IPS DF 19.7 (cell line): Measurements from ENCODE around the gene CNTN5.

Experiments used
- DNase-seq: peaks from one replicate; pipeline ENCODE4 v3.0.0-alpha.2; 2013; ENCODE audit warnings: low read depth, low spot score

Gene CNTN5

DNA sequence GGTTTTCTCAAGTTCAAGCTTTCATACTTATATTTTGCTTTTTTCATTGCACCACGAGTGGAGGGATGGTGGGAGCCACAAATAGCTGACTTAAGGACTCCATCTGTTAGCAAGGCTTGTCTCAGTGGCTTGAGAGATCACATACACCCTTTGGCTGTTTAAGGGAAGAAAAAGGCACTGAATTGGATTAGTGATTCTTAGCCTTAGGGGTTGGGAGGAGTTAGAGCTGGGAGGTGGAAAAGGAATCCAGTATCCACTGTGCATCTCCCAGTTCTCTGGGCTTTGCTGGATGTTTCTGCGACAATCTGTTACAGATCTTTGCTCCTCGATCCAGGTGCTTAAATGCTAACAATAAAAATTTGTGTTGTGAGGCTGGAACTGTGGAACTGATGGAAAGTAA is 593.6 kb downstream of the CNTN5 start:
- no peak for DNase-seq

GRCh38 chr11:99630629-99631028 is 609.9 kb downstream of the CNTN5 start:
- no peak for DNase-seq

GRCh38 chr11:99631618-99632017 is 610.9 kb downstream of the CNTN5 start:
- DNase-seq, result no peak

GRCh38 chr11:99632969-99633368 is 612.2 kb downstream of the CNTN5 start:
- DNase-seq, result no peak

GRCh38 chr11:99634581-99634980 is 613.8 kb downstream of the CNTN5 start:
- no peak for DNase-seq

- no peak for DNase-seq
Observed at GRCh38 chr11:99638073-99638553, 617.4 kb downstream of the CNTN5 start.

- DNase-seq, result no peak
Observed at GRCh38 chr11:99640671-99641070, 619.9 kb downstream of the CNTN5 start.

- no peak for DNase-seq
Observed at GRCh38 chr11:99645934-99646333, 625.2 kb downstream of the CNTN5 start.

DNA sequence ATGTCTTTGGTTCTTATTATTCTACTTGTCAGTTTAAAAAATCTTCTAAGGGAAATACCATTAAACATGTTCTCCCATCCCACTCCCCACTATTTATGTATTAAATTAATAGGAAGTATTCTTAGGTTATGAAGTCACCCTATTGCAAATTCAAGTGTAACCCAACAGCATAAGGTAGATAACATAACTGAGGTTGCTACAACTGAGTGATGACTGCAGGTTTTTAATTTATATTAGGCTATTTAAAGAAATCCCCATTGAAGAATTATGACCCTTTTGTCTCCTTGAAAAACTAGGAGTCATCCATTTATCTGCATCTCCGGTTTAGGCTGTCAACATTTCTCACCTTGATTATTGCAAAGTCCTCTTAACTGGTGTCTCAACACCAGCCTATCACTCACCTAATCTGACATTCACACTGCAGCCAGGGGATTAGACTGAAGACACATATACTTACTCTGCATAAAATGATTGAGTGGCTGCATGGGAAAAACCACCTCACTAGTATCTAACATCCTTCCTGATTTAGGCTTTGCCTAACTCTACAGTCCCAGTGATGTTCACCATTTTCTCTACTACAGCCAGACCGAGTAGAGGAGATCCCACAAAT is 649.4 kb downstream of the CNTN5 start:
- DNase-seq, result no peak

DNA sequence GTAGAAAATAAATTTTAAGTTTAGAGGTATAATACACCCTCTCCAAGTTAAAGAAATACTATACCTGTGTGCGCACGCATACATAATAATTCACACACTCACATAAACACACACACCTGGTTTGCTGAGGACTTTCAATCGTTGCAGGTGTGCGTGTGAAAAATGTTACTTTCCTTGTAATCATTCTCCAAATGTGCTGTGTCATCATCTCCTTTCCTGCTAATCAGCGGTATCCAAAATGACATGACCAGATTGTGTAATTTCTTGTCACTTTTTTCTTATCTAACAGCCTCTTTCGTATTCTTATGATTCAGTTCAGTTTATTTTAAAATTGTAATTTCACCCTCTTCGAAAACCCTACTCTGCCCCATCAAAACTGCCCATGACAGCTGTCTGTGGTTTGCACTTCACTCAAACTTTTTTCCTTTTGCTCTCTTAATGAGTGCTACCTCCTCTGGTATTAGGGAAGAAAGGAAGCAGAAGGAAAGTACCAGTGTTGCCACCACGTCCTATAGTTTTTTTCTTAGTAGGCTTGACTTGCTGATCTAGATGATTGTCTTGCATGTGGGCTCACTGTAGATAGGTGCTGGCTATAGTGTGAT is 651.2 kb downstream of the CNTN5 start:
- DNase-seq, result no peak

GRCh38 chr11:99676292-99676691 is 655.5 kb downstream of the CNTN5 start:
- no peak for DNase-seq

DNA sequence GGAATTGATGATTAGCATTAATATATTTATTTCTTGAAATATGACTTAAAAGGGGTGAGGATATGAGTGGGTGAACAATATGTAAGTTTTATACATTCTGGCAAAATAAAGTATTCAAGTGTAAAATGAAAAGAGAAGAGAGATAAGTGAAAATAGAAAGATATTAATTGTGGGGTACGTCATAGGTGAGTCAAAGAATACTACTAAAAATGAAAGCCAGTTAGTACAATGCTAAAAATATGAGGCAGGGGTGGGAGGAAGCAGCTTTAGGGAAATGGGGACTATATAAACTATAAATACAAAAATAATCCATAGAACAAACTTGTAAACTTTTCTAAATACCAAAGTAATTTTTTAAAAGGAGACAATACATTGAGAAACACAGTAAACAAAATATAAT is 661.4 kb downstream of the CNTN5 start:
- DNase-seq, result no peak

- no peak for DNase-seq
Observed at GRCh38 chr11:99682646-99683045, 661.9 kb downstream of the CNTN5 start.

- DNase-seq, result no peak
Observed at GRCh38 chr11:99683933-99684332, 663.2 kb downstream of the CNTN5 start.

DNA sequence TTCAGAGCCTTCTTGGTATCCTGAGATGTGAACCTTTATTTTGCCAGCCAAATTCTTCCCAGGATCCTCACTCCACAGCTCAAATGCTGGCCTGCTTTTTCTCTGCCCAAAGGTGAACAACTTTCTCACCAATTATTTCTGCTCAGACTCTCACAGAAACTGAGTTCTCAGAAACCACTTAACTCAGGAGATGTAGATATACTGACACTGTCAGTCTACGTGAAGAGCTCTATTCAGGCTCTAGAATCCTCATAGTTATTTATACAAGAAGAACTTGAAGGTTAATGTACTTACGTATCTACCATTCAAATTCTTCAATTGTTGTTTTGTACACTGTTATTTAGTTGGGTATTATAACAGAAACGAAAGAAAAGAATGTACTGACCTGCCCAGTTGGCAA is 666.1 kb downstream of the CNTN5 start:
- no peak for DNase-seq

GRCh38 chr11:99687320-99687719 is 666.6 kb downstream of the CNTN5 start:
- no peak for DNase-seq

DNA sequence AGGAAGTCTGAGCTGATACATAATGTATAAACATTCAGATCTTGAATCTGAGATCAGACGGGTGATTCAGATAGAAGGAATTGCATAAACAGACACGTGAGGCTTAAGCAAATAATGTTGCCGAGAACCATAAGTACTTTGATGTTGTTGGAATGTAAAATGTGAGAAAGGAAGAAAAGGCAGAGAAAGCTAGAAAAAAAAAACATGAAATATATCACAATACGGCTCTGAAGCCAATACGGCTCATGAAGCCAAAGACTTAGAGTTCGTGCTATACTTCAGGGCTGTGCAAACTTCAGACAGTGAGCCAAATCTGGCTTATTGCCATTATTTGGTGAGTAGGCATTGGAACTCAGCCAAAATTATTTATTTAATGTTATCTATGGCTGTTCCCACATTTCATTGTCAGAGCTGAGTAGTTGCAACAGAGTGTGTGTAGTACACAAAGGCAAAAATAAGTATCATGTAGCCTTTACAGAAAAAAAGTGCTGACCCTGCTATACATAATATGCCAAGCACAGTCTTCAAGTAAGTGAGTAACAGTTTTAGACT is 673.3 kb downstream of the CNTN5 start:
- no peak for DNase-seq

DNA sequence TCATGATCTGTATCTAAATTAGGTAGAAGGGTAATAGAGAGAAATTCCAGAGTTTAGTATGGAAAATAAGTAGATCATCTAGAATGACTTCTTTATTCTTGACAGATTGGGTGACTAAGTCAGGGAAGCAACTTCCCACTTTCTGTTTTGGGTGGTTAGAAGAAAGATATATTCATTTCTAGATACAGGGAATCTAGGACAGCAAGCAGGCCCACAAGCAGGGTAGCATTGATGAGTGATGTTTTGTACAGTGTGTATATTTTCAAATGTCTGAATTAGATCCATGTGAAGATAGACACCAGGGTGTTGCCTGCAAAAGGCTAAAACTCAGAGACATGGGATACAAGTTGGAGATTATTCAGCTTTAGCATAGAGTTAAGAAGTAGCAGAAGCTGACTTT is 674.4 kb downstream of the CNTN5 start:
- DNase-seq, result no peak

- no peak for DNase-seq
Observed at GRCh38 chr11:99706848-99707247, 686.1 kb downstream of the CNTN5 start.

GRCh38 chr11:99708928-99709672 is 688.4 kb downstream of the CNTN5 start:
- no peak for DNase-seq

GRCh38 chr11:99716302-99716701 is 695.6 kb downstream of the CNTN5 start:
- DNase-seq, result no peak

DNA sequence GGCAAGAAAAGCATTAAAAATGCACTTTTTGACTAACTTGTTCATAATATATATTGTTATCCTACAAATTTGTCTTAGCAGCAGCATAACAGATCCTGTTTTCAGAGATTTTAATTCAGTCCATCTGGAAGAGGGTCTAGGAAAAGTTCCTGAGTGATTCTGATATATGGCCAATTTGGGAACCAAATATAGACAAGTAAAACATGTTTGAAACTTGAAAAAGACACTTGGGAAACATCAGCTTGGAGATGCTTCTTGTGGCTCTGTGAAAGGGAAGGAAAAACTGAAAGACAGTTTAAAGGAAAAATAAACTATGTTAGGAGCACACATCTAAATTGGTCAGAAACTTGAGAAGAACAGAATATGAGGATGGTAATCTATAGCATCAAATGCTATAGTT is 697.5 kb downstream of the CNTN5 start:
- no peak for DNase-seq
